NCI-H146 treated with DMSO at 0.1 percent for 48 hours (cell line): ENCODE measurements around the gene ZSWIM7.

Source experiments
- DNase-seq: peaks from one replicate; lab custom pipeline; 2025; ENCODE audit not compliant: unreplicated experiment; lab: John Stamatoyannopoulos, UW

The ZSWIM7 gene

GRCh38 chr17:15999141-15999973, at the start of gene ZSWIM7, which contains the start of gene TTC19:
Gene ZSWIM7 (minus strand): TSS chr17:15999704. CDS start chr17:15999594, 110 bp downstream.
Gene TTC19 (plus strand): TSS chr17:15999824. CDS start chr17:15999849, 25 bp downstream.
- peak; percentile 92 for DNase-seq

GRCh38 chr17:16048811-16049449, 49.4 kb upstream of the ZSWIM7 start:
- no peak for DNase-seq

- DNase-seq: no peak
These were observed 47.5 kb upstream of the ZSWIM7 start for GRCh38 chr17:16046966-16047365.

- DNase-seq: peak; percentile 83
These were observed 45.0 kb upstream of the ZSWIM7 start for GRCh38 chr17:16044487-16044886.

GRCh38 chr17:16040710-16041251, 41.3 kb upstream of the ZSWIM7 start:
- no peak for DNase-seq

- DNase-seq: no peak
These were observed 38.1 kb upstream of the ZSWIM7 start for GRCh38 chr17:16037636-16038035.

GRCh38 chr17:16036261-16036660, 36.8 kb upstream of the ZSWIM7 start:
- DNase-seq: no peak

GRCh38 chr17:16033729-16034349, 34.3 kb upstream of the ZSWIM7 start:
- no peak for DNase-seq

GRCh38 chr17:16027708-16028584, 28.4 kb upstream of the ZSWIM7 start:
- no peak for DNase-seq

GRCh38 chr17:16026895-16027294, 27.4 kb upstream of the ZSWIM7 start:
- DNase-seq: no peak

- DNase-seq: no peak
These were observed 25.7 kb upstream of the ZSWIM7 start for GRCh38 chr17:16025202-16025601.

- DNase-seq: no peak
These were observed 24.4 kb upstream of the ZSWIM7 start for GRCh38 chr17:16023881-16024280.

GRCh38 chr17:16019347-16019746, 19.8 kb upstream of the ZSWIM7 start:
- DNase-seq: no peak

GRCh38 chr17:16013943-16014407, 14.5 kb upstream of the ZSWIM7 start:
- no peak for DNase-seq

GRCh38 chr17:16007439-16007838, 7.9 kb upstream of the ZSWIM7 start:
- DNase-seq: no peak

GRCh38 chr17:16005636-16006035, 6.1 kb upstream of the ZSWIM7 start:
- no peak for DNase-seq

GRCh38 chr17:16003841-16004240, 4.3 kb upstream of the ZSWIM7 start:
- DNase-seq: no peak

- DNase-seq: no peak
These were observed 3.3 kb upstream of the ZSWIM7 start for GRCh38 chr17:16002708-16003260.

GRCh38 chr17:16001226-16001897, 1.9 kb upstream of the ZSWIM7 start:
- DNase-seq: no peak
